HUES6 (cell line): ENCODE data around the gene VANGL2.

ENCODE experiments used
- H3K27ac ChIP-seq: 2 replicates; pipeline ENCODE4 v1.7.0; 2013; ENCODE audit warnings: low read depth, mild to moderate bottlenecking, low read length, inconsistent platforms
- H3K27me3 ChIP-seq: 2 replicates; pipeline ENCODE4 v1.6.1; 2013; ENCODE audit warnings: low read length; ENCODE audit not compliant: control insufficient read depth, insufficient read depth
- H3K36me3 ChIP-seq: 2 replicates; pipeline ENCODE4 v1.6.1; 2013; ENCODE audit warnings: low read length; ENCODE audit not compliant: control insufficient read depth, insufficient read depth
- H3K4me1 ChIP-seq: 2 replicates; pipeline ENCODE4 v1.6.1; 2013; ENCODE audit warnings: low read length; ENCODE audit not compliant: control insufficient read depth, insufficient read depth
- H3K4me3 ChIP-seq: 2 replicates; pipeline ENCODE4 v1.5.1; 2013; ENCODE audit warnings: low read depth, low read length
- H3K9ac ChIP-seq: one replicate; pipeline ENCODE4 v1.6.1; 2013; ENCODE audit warnings: mild to moderate bottlenecking, low read length
- H3K9me3 ChIP-seq: 2 replicates; pipeline ENCODE4 v1.6.1; 2013; ENCODE audit warnings: low read depth, low read length; ENCODE audit not compliant: control insufficient read depth, insufficient read depth

VANGL2 gene

DNA sequence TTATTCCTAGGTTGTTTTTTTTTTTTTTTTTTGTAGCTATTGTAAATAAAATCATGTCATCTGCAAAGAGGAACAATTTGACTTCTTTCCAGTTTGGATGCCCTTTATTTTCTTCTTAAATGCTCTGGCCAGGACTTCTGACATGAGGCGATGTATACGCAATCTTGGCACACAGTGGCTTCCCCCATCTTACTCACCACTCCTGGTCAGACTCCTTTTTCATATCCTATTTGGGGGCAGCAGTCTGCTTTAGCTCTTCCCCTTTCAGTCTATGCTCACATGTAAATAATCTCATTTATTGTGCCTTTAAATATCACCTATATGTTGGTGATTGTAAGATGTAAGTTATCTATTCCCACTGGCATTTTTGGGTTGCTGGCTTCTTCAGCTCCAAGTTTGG lies 66.6 kb downstream of the VANGL2 start:
- Histone ChIP-seq H3K36me3 (no peaks in the 10 kb centered on the region), H3K27ac (no peak overlapping the region), H3K4me1 (no peaks in the 10 kb centered on the region), H3K4me3 (no peak overlapping the region), H3K27me3 (no peaks in the 10 kb centered on the region), H3K9me3 (no peaks in the 10 kb centered on the region), H3K9ac (no peak overlapping the region)

GRCh38 chr1:160467576-160467975 lies 67.2 kb downstream of the VANGL2 start:
- no peaks in the 10 kb centered on the region for H3K4me1 ChIP-seq
- H3K9ac ChIP-seq: no peak overlapping the region
- no peaks in the 10 kb centered on the region for H3K27me3 ChIP-seq
- H3K36me3 ChIP-seq: no peaks in the 10 kb centered on the region
- H3K4me3 ChIP-seq: no peak overlapping the region
- H3K27ac ChIP-seq: no peak overlapping the region
- no peaks in the 10 kb centered on the region for H3K9me3 ChIP-seq

DNA sequence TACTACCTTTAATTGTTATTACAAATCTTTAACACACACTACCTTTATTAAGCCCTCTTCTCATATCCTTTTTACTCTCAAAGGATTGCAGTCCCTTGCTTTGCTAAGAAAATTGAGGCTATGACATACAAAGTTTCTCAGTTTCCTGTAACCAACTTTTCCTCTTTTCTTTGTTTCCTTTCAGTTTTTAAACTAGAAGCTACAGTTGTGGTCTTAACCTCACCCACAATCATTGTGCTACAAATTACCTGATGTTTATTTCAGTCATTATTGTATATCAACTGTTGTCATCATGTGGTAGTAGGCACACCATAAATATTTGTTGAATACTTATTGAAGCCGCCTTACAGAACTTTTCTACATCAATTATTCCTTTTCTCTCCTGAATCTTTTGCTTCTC lies 70.9 kb downstream of the VANGL2 start:
- Histone ChIP-seq H3K36me3 (no peaks in the 10 kb centered on the region), H3K27me3 (no peaks in the 10 kb centered on the region), H3K4me3 (no peak overlapping the region), H3K27ac (no peak overlapping the region), H3K9me3 (no peaks in the 10 kb centered on the region), H3K9ac (no peak overlapping the region), H3K4me1 (no peaks in the 10 kb centered on the region)

DNA sequence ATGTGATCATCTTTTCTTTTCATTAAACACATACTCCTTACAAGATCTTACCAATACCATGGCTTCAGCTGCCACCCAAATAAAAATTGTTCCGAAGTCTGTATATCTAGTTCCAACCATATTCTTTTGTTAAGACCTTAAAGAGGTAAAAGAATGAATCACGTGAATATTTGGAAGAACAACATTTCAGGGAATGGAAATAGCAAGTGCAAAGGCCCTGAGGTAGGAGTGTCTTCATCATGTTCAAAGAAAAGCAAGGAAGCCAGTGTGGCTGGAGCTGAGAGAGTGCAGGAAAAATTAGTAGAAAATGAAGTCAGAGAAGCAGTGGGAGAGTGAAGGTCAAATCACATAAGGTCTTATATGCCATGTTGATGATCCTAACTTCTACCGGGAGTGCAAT lies 71.7 kb downstream of the VANGL2 start:
- Histone ChIP-seq H3K4me3 (no peak overlapping the region), H3K4me1 (no peaks in the 10 kb centered on the region), H3K36me3 (no peaks in the 10 kb centered on the region), H3K9me3 (no peaks in the 10 kb centered on the region), H3K9ac (no peak overlapping the region), H3K27me3 (no peaks in the 10 kb centered on the region), H3K27ac (no peak overlapping the region)

DNA sequence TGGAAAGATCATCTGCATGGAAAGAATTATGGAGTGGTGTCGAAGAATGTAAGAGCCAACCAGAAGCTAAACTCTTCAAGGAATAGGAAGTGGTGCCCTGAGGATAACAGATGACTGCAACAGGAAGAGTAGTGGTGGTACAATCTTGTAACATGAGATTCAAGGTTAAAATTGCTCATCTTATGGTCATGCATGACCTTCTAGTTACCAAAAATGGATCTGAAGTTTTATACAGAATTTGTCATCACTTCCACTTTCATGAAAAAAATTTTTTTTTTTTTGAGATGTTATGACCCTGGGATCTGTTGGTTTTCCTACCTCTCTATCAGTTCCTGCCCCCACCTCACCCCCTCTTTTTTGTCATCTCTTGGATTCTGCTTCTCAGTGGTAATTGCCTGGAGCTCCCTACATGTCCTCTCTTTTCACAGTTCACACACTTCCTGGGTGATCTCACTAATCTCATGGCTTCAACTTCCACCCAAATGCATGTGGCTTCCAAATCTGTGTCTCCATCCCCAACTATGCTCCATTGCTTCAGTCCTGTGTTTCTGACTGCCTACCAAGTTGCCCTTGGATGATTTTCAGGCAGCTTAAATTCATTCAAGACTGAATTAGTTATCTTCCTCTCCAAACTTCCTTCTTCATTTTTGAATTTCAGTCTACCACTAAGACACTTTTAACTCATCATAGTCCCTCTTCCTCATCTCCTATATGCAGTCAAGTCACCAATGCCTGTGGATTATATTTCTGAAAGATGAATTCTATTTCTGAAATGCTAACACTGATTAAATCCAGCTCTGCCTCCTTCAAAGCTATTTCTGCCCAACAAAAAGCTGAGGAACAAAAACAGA lies 74.3 kb downstream of the VANGL2 start:
- H3K9ac ChIP-seq: no peak overlapping the region
- no peaks in the 10 kb centered on the region for H3K4me1 ChIP-seq
- H3K27ac ChIP-seq: no peak overlapping the region
- H3K27me3 ChIP-seq: no peaks in the 10 kb centered on the region
- no peak overlapping the region for H3K4me3 ChIP-seq
- H3K36me3 ChIP-seq: no peaks in the 10 kb centered on the region
- no peaks in the 10 kb centered on the region for H3K9me3 ChIP-seq
